DMS79 (cell line): ENCODE results near the gene NTRK1.

ENCODE experiments used
- DNase-seq: peaks from one replicate; lab custom pipeline; 2025; lab: John Stamatoyannopoulos, UW

The NTRK1 gene

DNA sequence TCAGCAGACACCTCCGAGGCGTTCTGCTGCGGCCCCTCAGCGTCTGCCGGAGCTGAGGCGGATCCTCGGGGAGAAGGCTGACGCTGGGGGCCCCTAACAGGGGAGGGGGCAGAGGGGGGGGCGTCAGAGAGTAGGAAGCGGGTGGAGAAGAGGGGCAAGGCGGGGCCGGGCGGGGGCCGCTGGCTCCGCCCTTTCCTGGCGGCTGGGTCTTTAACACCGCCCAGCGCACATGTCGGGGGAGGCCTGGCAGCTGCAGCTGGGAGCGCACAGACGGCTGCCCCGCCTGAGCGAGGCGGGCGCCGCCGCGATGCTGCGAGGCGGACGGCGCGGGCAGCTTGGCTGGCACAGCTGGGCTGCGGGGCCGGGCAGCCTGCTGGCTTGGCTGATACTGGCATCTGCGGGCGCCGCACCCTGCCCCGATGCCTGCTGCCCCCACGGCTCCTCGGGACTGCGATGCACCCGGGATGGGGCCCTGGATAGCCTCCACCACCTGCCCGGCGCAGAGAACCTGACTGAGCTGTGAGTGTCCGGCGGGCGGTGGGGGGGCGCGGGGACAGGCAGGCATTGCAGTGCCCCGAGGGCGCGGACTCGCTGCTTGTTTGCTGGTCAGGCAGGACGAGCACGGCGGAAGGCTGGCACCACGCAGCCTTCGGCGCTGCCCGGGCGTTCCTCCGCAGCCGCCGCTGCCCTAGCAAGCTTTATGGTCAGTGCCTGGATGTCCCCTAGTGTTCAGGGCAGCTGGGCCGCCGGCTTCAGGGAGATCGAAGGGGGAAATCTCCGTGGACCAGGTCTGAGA is at the start of gene NTRK1:
NTRK1 (plus strand) TSS at position 238 of the 796 bp plus-strand sequence; CDS start at position 308, 70 bp downstream.
- peak; percentile 47 for DNase-seq

- DNase-seq, result no peak
Measured at GRCh38 chr1:156811168-156811567, 49.5 kb upstream of the NTRK1 start.

DNA sequence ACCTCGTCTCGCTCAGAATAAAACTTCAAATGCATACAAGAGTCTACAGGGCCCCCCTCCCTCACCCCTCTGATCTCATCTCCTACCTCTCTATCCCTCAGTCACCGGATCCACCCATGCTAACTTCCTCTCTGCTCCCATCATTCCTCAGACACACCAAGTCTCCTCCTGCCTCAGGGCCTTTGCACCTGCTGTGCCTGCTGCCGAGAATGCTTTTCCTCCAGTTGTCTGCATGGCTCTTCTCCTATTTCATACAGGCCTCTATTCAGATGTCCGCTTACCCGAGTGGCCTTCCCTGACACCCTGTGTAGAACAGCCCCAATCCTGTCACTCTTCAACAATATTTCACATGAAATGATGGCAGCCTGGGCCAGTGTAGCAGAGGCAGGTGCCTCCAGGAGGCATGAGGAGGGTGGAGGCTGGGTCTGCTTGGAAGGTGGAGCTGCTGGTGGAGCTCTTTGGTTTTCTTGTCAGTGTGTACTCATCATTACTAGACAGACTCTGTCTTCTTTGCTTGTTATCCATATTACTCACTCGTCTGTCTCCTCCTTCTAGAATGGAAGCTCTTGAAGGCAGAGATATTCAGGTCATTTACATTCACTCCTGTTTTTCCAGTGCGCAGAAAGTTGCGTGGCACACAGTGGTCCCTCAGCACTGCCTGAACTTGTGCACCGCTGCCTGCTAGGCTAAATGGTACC is 48.2 kb upstream of the NTRK1 start:
- no peak for DNase-seq

- no peak for DNase-seq
Measured at GRCh38 chr1:156813298-156813697, 47.4 kb upstream of the NTRK1 start.

DNA sequence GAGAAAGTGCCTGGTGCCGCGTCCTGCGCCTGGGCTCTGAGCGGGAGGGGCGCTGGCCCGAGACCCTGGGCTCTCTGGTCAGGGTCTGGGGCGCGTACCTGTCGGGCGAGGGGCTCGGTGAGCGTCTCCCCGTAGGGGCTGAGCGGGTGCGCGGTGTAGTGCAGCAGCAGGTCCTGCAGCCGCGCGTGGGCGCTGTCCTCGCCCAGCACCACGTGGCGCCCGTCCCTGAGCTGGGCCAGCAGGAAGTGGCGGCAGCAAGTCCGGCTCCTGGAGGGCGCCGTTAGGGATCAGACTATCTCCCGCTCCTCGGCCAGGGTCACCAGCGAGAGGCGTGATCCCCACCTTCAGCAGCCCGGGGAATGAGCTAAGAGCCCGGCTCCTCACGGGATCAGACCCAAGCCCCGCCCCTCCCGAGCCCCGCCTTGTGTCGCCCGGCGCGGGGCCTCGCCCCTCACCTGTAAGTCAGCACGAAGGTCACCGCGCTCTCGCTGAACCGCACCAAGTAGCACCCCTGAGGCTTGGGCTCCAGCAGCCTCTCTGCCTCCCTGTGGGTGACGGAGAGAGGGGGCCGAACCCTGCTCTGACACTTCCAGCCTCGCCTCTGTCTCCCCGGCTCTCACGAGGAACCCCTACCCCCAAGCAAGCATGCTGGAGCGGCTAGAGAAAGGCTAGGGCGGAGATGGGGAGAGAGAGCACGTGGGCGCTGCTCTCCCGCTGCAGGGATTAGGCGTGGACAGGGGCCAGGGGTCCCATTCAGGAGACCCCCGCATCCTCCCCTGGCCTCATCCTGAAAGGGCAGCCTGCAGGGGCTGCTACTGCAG is 46.7 kb upstream of the NTRK1 start:
- peak; percentile 39 for DNase-seq

DNA sequence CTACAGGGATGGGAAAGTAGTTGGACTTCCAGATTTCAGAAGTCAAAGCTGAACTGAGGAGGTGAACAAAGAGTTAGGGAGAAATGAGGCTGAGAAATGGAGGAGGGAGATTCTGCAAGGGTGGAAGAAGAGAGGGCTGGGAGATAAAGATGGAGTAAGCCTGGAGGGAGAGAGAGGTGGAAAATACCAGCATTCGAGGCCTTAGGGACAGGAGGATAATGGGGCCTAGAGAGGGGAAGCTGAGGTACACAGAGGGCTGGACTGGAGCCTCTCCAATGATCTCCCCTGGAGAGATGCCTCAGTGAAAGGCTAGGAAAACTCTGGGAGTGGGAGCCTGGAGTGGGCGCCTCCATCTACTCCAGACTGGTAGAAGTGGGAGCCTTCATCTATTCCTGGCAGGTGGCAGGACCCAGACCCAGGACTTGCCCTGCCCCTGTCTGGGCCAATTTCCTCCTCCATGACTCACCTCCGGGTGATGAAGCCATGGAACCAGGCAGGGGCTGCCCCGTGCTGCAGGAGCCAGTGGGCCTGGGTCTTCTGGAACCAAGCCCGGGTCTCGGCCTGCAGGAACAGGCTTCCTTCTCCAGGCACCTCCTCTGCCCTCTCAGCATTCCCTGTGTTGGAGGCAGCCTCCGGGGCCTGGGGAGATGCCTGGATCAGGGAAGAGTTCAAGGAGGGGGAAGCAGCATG is 45.9 kb upstream of the NTRK1 start:
- DNase-seq, result no peak

- no peak for DNase-seq
Measured at GRCh38 chr1:156815307-156815826, 45.3 kb upstream of the NTRK1 start.

GRCh38 chr1:156815961-156816422 is 44.7 kb upstream of the NTRK1 start:
- no peak for DNase-seq

DNA sequence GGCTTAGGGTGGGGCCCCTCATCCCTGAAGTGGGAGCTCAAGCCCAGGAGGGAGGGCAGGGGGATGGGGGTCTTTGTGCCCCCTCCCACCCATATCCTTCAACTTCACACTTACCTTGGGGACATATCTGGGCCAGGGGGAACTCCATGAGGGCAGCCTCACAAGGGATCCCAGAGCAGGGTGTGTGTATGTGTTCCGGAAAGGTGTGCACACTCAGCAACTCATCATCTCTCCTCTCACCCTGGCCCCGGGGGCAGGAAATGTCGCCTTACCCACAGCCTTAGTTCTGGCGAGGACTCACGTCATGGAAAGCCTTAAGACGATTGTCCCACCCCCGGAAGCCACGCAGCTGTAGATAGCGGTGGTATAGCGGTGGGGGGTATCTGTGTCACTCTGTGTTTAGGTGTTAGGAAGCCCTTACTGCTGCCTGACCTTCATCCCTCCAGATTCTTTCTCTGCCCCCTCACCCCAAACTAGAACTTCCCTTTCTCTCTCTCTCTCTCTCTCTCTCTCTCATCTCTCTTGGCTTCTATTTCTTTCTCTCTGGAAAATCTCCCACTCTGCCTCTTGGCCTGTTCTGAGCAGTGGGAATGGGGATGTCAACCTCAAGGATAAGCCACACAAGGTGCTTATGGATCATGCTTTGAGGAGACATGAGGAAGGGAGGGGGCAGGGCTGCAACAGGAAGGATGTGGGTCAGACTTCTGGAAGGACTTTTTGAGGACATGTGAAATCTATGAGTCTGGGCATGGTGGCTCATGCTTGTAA is 43.9 kb upstream of the NTRK1 start, which contains the start of gene SH2D2A:
SH2D2A (minus strand) TSS at position 288 of the 768 bp plus-strand sequence; CDS start at position 148, 140 bp downstream.
- no peak for DNase-seq

DNA sequence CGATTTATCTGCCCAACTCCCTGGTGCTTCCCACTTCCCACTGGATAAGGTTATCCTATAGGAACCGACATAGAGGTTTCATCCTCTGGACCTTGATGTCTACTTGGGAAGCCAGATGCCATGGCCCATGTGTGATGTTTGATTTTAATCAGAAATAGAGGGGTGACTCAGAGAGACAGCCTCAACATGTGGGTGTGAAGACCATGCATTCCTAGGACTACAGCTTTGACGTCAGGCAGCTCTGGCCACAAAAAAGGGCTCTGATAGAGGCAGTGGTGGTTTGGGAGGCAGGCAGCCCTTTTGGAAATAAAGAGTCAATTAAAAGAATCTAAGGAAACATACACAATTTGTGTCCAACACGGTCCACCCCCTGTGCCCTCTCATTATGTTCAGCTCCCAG is 38.9 kb upstream of the NTRK1 start:
- no peak for DNase-seq

DNA sequence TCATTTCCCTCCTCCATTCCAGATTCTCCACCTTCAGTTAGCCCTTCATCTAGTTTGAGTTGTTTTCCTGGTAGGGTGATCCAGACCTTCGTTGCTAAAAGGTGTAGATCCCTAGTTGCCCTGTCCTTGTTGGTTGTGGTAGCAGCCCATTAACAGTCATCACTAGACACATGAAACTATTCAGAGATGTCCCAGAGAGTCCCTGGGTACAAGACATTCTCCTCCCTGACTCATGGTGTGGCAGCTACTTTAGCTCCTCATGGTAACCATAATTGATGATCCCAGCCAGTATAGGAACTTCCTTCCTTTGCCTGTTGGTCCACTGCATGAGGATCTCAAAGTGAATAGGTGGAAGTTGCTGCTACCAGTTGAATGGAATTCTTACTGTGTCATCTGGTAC is 38.0 kb upstream of the NTRK1 start:
- no peak for DNase-seq

DNA sequence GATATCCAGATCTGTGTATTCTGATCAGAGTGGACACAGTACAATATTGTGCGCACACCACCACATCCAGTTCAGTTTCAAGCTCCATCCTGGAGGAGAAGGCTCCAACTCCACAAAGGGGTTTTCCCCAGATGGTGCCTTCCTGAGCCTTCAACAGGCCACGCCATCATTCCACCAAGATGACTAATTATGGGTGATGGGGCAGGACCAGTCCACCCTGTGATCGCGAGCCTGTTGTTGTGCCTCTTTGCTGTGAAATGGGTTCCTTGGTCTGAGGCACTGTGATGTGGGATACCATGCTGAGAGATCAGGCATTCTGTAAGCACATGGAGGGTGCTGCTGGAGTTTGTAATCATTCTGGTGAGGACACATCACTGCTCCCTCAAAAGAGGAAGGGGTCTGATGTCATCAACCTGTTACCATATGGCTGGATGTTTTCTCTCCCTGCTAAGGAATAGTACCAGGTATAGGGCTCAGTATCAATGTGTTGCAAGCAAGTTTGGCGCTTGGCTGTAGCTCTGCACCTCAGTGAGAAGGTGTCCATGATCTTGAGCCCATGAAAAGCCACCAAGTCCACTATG is 37.4 kb upstream of the NTRK1 start:
- DNase-seq, result no peak

GRCh38 chr1:156826630-156827029 is 34.0 kb upstream of the NTRK1 start:
- no peak for DNase-seq

DNA sequence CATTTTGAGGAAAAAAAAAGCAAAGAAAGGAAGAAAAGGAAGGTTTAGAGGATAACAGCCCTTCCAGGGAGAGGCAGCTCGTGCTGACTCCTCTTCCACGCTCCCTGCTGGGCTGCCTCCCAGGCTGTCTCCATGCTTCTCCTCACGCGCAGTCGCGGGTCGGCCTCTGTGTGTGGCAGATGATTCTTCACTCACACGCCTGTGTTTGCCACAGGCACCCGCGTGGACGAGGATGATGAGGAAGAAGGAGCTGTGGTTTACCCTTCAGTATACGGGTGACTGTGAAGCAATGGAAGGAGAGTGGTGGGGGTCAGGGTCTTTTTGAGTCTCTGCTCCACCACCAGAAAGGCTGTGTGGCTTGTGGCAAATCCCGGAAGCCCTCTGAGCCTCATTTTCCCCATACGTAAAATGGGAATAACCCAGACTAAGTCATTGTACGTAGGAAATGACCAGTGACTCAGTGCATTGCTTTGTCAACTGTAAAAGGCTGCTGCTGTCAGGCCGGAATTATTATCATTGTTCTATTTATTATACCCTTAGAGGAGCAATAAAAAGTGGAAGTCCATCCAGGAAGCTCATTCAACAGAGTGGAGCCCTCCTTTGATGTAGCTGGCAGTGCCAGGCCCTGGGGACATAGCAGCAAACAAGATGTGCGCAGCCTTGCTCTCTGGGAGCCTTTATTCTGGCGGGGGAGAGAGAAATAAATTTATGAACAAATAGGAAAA is 32.1 kb upstream of the NTRK1 start:
- no peak for DNase-seq

GRCh38 chr1:156832434-156832833 is 28.2 kb upstream of the NTRK1 start:
- no peak for DNase-seq

- DNase-seq, result no peak
Measured at GRCh38 chr1:156833603-156834002, 27.1 kb upstream of the NTRK1 start.

DNA sequence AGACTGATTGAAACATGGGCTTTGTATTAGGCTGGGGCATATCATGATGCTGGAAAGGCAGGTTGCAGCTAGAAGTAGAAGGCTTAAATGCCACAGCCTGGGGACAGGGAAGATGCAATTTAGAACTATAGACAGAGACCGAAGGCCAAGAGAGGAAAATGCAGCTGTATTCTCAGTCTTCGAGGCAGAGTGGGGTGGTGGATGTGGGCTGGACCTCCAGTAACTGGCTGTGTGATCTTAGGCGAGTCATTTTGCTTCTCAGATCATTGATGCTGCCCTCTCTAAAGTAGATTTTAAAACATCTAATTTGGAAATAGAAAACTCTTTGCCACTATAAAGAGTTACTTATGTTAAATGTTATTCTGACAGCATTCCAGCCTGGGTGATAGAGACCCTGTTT is 26.3 kb upstream of the NTRK1 start:
- no peak for DNase-seq

GRCh38 chr1:156836041-156836654 is 24.5 kb upstream of the NTRK1 start:
- DNase-seq, result no peak

DNA sequence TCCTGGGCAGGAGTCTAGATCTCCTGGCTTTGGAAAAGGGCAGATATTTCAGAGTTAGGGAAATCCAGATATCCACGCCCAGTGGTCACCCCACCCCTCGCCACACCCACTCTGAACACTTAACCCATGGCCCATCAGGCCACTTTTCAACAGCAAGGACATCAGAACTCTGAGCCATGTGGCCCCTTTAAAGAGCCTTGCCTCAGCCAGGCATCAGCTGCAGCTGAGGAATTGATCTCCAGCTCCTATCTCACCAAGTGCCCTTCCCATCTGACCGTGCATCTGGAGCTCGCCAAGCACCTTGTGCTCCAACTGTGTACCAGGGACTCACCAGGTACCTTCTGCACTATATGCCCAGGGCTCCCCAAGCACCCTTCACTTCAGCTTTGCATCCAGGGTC is 23.8 kb upstream of the NTRK1 start:
- DNase-seq, result no peak
